PFSK-1 (cell line): ENCODE results near the gene CATSPER1.

Experiments used
- POLR2AphosphoS5 ChIP-seq: IDR thresholded peaks from 2 replicates; pipeline ENCODE4 v1.6.1; 2012; ENCODE audit warnings: low read depth, mild to moderate bottlenecking, control low read depth, low read length, moderate library complexity
- TAF1 ChIP-seq: IDR thresholded peaks from 2 replicates; pipeline ENCODE4 v1.6.1; 2012; ENCODE audit warnings: low read length, control low read depth, borderline replicate concordance; ENCODE audit not compliant: insufficient read depth

DNA sequence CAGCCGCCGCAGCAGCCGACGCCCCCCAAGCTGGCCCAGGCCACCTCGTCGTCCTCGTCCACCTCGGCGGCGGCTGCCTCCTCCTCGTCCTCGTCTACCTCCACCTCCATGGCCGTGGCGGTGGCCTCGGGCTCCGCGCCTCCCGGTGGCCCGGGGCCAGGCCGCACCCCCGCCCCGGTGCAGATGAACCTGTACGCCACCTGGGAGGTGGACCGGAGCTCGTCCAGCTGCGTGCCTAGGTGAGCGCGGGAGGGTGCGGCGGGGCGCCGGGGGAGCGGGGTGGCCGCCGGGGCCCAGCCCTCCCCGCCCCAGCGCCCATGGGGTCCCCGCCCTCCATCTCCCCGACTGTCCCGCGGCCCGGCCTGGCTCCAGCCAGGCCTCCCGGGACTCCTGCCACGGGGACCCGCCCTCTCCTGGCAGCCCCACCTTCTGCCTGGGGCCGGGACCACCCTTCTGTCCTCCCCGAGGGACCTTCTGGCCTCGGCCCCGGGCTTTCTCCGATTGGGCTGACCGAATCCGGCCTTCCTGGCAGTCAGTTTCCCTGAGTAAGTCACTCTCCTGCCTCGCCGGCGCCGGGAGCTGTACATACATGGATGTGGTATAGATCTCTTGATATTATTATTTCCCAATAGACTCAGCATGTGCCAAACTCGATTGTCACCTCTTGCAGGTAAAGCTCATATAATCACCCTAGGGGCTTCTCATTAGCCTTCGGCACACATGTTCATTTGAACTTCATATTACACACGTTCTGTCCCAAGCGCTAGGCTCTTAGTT is 44.5 kb upstream of the CATSPER1 start:
- TF ChIP-seq TAF1 (no peak), POLR2AphosphoS5 (no peak)
